Prostate gland (tissue), 2 donors: ENCODE data around the gene IFT57. TPM values are rescaled to one million over a fixed set of nuclear protein-coding genes. Genes with fewer than 3 reads are reported as not detected.

ENCODE experiments used
- DNase-seq: peaks from one replicate; pipeline ENCODE4 v3.0.0-alpha.2; 2019; ENCODE audit warnings: low spot score
- H3K27ac ChIP-seq, 2 donors: fragments of 200-600 bp; sonication (generic); 2 replicates each; pipeline ENCODE4 v1.5.1; 2017 to 2019
- H3K27me3 ChIP-seq: fragments of 200-600 bp; sonication (generic); replicated peaks from 2 replicates; pipeline ENCODE4 v1.5.1; 2019; ENCODE audit not compliant: insufficient read depth
- H3K36me3 ChIP-seq, 2 donors: fragments of 200-600 bp; sonication (generic); 1 replicate in 1 of 2; 2 replicates in 1 of 2; pipeline versions ENCODE4 v1.5.1 to v1.8.1; 2017 to 2019
- H3K4me1 ChIP-seq: fragments of 200-600 bp; sonication (generic); replicated peaks from 2 replicates; pipeline ENCODE4 v1.5.1; 2019
- H3K4me3 ChIP-seq, 2 donors: fragments of 200-600 bp; sonication (generic); 2 replicates each; pipeline ENCODE4 v1.5.1; 2017 to 2019
- H3K9me3 ChIP-seq: fragments of 200-600 bp; sonication (generic); 2 replicates; pipeline ENCODE4 v1.5.1; 2017
- CTCF ChIP-seq, 4 experiments: fragments of 200-600 bp in 2 of 4; fragments of 450-650 bp in 2 of 4; sonication (generic) in 2 of 4; IDR thresholded peaks; 1 replicate in 3 of 4; 2 replicates in 1 of 4; pipeline ENCODE4 v1.5.1; 2016 to 2019; ENCODE audit warnings: antibody characterized with exemption in 4 of 4, mild to moderate bottlenecking in 2 of 4, moderate library complexity in 2 of 4
- POLR2A ChIP-seq: fragments of 450-650 bp; IDR thresholded peaks from one replicate; pipeline ENCODE4 v1.6.1; 2016; ENCODE audit warnings: antibody characterized with exemption, mild to moderate bottlenecking
- POLR2AphosphoS5 ChIP-seq: sonication (generic); formaldehyde crosslinking; IDR thresholded peaks from one replicate; pipeline ENCODE4 v1.6.1; 2017; ENCODE audit warnings: antibody characterized with exemption
- WGBS: methylation state at CpG from one replicate; pipeline ENCODE4 v1.1.5; 2018; 5-methylcytosine and 5-hydroxymethylcytosine counted together
- intact Hi-C: fragments of 100-400 bp; cut with DNase I; formaldehyde crosslinking; loops from one replicate; pipeline ENCODE4 v1.14.2; 2022
- total RNA-seq, 2 donors: library from RNA; depleted of rRNA; stranded (reverse); fragments of >200 nt; gene quantifications; one replicate each; pipeline ENCODE4 v1.1.0, GENCODE V29; 2016

IFT57 gene
- total RNA-seq, 2 donors from 2014 or later = 88.8 to 163 TPM

- peak in 2 of 4 experiments; percentile 9 to 32 for TF ChIP-seq CTCF (IDR thresholded peaks at IDR 0.05)
- TF ChIP-seq POLR2AphosphoS5 = peak; percentile 9
- no peak for TF ChIP-seq POLR2A
Observed at GRCh38 chr3:108153451-108153981, 68.7 kb downstream of the IFT57 start.

GRCh38 chr3:108152274-108152673 is 70.0 kb downstream of the IFT57 start:
- no peaks in the 10 kb centered on the region for H3K4me1 ChIP-seq
- H3K27me3 ChIP-seq = no peaks in the 10 kb centered on the region
- no peaks in the 10 kb centered on the region for H3K9me3 ChIP-seq
- intact Hi-C loops = no loop called here
- no peak for TF ChIP-seq CTCF (IDR thresholded peaks at IDR 0.05)
- no peak for TF ChIP-seq POLR2AphosphoS5
- TF ChIP-seq POLR2A = no peak
- no peak overlapping the region for H3K4me3 ChIP-seq
- no peak for DNase-seq
- 90% methylated on average over 3 of the region's 3 CpGs for WGBS
- H3K36me3 ChIP-seq = no peaks in the 10 kb centered on the region
- H3K27ac ChIP-seq = no peak overlapping the region

More at GRCh38 chr3:108153451-108153981, 68.7 kb downstream of the IFT57 start:
- Histone ChIP-seq H3K9me3 (no peaks in the 10 kb centered on the region), H3K27me3 (no peaks in the 10 kb centered on the region), H3K4me3 (no peak overlapping the region), H3K36me3 (no peaks in the 10 kb centered on the region), H3K4me1 (no peaks in the 10 kb centered on the region), H3K27ac (no peak overlapping the region)
- WGBS = 78% methylated on average over 7 of the region's 7 CpGs
- intact Hi-C loops = no loop called here
- peak; percentile 11 for DNase-seq

- no peak for DNase-seq
- WGBS = 86% methylated on average over 10 of the region's 10 CpGs
- Histone ChIP-seq H3K4me1 (no peaks in the 10 kb centered on the region), H3K9me3 (no peaks in the 10 kb centered on the region), H3K27ac (no peak overlapping the region), H3K27me3 (no peaks in the 10 kb centered on the region), H3K36me3 (no peaks in the 10 kb centered on the region), H3K4me3 (no peak overlapping the region)
- no peak for TF ChIP-seq CTCF (IDR thresholded peaks at IDR 0.05)
- no peak for TF ChIP-seq POLR2A
- TF ChIP-seq POLR2AphosphoS5 = no peak
- intact Hi-C loops = no loop called here
Observed at GRCh38 chr3:108150200-108150599, 72.0 kb downstream of the IFT57 start.

GRCh38 chr3:108146139-108146538 is 76.1 kb downstream of the IFT57 start:
- Histone ChIP-seq H3K4me1 (no peaks in the 10 kb centered on the region), H3K27me3 (no peaks in the 10 kb centered on the region), H3K4me3 (no peak overlapping the region), H3K36me3 (no peaks in the 10 kb centered on the region), H3K9me3 (no peaks in the 10 kb centered on the region), H3K27ac (no peak overlapping the region)
- TF ChIP-seq CTCF (IDR thresholded peaks at IDR 0.05) = no peak
- TF ChIP-seq POLR2AphosphoS5 = no peak
- no peak for TF ChIP-seq POLR2A
- no peak for DNase-seq
- intact Hi-C loops = no loop called here
- 100% methylated on average over 5 of the region's 5 CpGs for WGBS

- DNase-seq = no peak
- intact Hi-C loops = no loop called here
- Histone ChIP-seq H3K4me3 (no peak overlapping the region), H3K36me3 (no peaks in the 10 kb centered on the region), H3K9me3 (no peaks in the 10 kb centered on the region), H3K4me1 (no peaks in the 10 kb centered on the region), H3K27ac (no peak overlapping the region), H3K27me3 (no peaks in the 10 kb centered on the region)
- WGBS = 87% methylated on average over 1 of the region's 1 CpG
- TF ChIP-seq POLR2A = no peak
- TF ChIP-seq POLR2AphosphoS5 = no peak
Observed at GRCh38 chr3:108145578-108145977, 76.6 kb downstream of the IFT57 start.
